Activated naive CD4-positive, alpha-beta T cell treated with anti-CD3 and anti-CD28 coated beads, Interleukin-2, amount 10 ng/mL, durations not matched to agents 7 days and 5 days (primary cell): ENCODE data around the gene DSG1.

Experiments used
- CTCF ChIA-PET: fragments of 350-600 bp; sonication (Branson Sonifier 250); formaldehyde crosslinking; loops from one replicate; lab custom pipeline; 2021; ENCODE audit warnings: antibody characterized with exemption; lab: Charles Lee
- DNase-seq: peaks from one replicate; pipeline ENCODE4 v3.0.0-alpha.2; 2020
- H3K27ac Mint-ChIP-seq: one replicate; pipeline ENCODE4 v1.8.0; 2021; ENCODE audit warnings: mild to moderate bottlenecking, moderate library complexity, mixed read lengths
- H3K27me3 Mint-ChIP-seq: one replicate; pipeline ENCODE4 v1.8.0; 2021; ENCODE audit warnings: mild to moderate bottlenecking, mixed read lengths
- H3K36me3 Mint-ChIP-seq: one replicate; pipeline ENCODE4 v1.8.0; 2021; ENCODE audit warnings: mixed read lengths
- H3K4me1 Mint-ChIP-seq: one replicate; pipeline ENCODE4 v1.8.0; 2021; ENCODE audit warnings: mixed read lengths
- H3K4me3 Mint-ChIP-seq: one replicate; pipeline ENCODE4 v1.8.0; 2021; ENCODE audit warnings: mild to moderate bottlenecking, moderate library complexity, mixed read lengths
- H3K9me3 Mint-ChIP-seq: one replicate; pipeline ENCODE4 v1.8.0; 2021; ENCODE audit warnings: mixed read lengths

Gene DSG1

GRCh38 chr18:31380912-31381311, 63.0 kb downstream of the DSG1 start:
- DNase-seq = no peak
- Mint-ChIP-seq H3K36me3 (no peaks in the 10 kb centered on the region), H3K4me3 (no peak overlapping the region), H3K27ac (no peak overlapping the region), H3K4me1 (no peaks in the 10 kb centered on the region), H3K9me3 (peaks cover 2% of the 10 kb centered on the region), H3K27me3 (no peaks in the 10 kb centered on the region)
- CTCF ChIA-PET = no interaction called here

- Mint-ChIP-seq H3K4me1 (no peaks in the 10 kb centered on the region), H3K4me3 (no peak overlapping the region), H3K27ac (no peak overlapping the region), H3K9me3 (peaks cover 2% of the 10 kb centered on the region), H3K27me3 (no peaks in the 10 kb centered on the region), H3K36me3 (no peaks in the 10 kb centered on the region)
- CTCF ChIA-PET = no interaction called here
- no peak for DNase-seq
Observed at GRCh38 chr18:31382107-31382506, 64.1 kb downstream of the DSG1 start.

- Mint-ChIP-seq H3K36me3 (no peaks in the 10 kb centered on the region), H3K9me3 (peaks cover 2% of the 10 kb centered on the region), H3K4me1 (no peaks in the 10 kb centered on the region), H3K27ac (no peak overlapping the region), H3K27me3 (no peaks in the 10 kb centered on the region), H3K4me3 (no peak overlapping the region)
- no peak for DNase-seq
- CTCF ChIA-PET = no interaction called here
Observed at GRCh38 chr18:31386741-31387140, 68.8 kb downstream of the DSG1 start.

- DNase-seq = no peak
- no peak overlapping the region for H3K27ac Mint-ChIP-seq
- no peaks in the 10 kb centered on the region for H3K27me3 Mint-ChIP-seq
- no peaks in the 10 kb centered on the region for H3K9me3 Mint-ChIP-seq
- H3K4me1 Mint-ChIP-seq = no peaks in the 10 kb centered on the region
- no peaks in the 10 kb centered on the region for H3K36me3 Mint-ChIP-seq
- H3K4me3 Mint-ChIP-seq = no peak overlapping the region
- CTCF ChIA-PET = no interaction called here
Observed at GRCh38 chr18:31393286-31393685, 75.3 kb downstream of the DSG1 start.

- no peaks in the 10 kb centered on the region for H3K4me1 Mint-ChIP-seq
- H3K27ac Mint-ChIP-seq = no peak overlapping the region
- CTCF ChIA-PET = no interaction called here
- H3K27me3 Mint-ChIP-seq = no peaks in the 10 kb centered on the region
- H3K9me3 Mint-ChIP-seq = no peaks in the 10 kb centered on the region
- no peak overlapping the region for H3K4me3 Mint-ChIP-seq
- H3K36me3 Mint-ChIP-seq = no peaks in the 10 kb centered on the region
- no peak for DNase-seq
Observed at GRCh38 chr18:31396796-31397612, 79.0 kb downstream of the DSG1 start.

GRCh38 chr18:31398191-31398590, 80.2 kb downstream of the DSG1 start:
- H3K9me3 Mint-ChIP-seq = no peaks in the 10 kb centered on the region
- H3K27me3 Mint-ChIP-seq = no peaks in the 10 kb centered on the region
- H3K4me3 Mint-ChIP-seq = no peak overlapping the region
- no peak overlapping the region for H3K27ac Mint-ChIP-seq
- DNase-seq = no peak
- H3K4me1 Mint-ChIP-seq = no peaks in the 10 kb centered on the region
- CTCF ChIA-PET = no interaction called here
- no peaks in the 10 kb centered on the region for H3K36me3 Mint-ChIP-seq

GRCh38 chr18:31399306-31400032, 81.5 kb downstream of the DSG1 start:
- Mint-ChIP-seq H3K36me3 (no peaks in the 10 kb centered on the region), H3K4me3 (no peak overlapping the region), H3K27me3 (no peaks in the 10 kb centered on the region), H3K9me3 (no peaks in the 10 kb centered on the region), H3K27ac (no peak overlapping the region), H3K4me1 (no peaks in the 10 kb centered on the region)
- CTCF ChIA-PET = no interaction called here
- DNase-seq = no peak

- Mint-ChIP-seq H3K27ac (no peak overlapping the region), H3K9me3 (no peaks in the 10 kb centered on the region), H3K4me1 (no peaks in the 10 kb centered on the region), H3K4me3 (no peak overlapping the region), H3K36me3 (no peaks in the 10 kb centered on the region), H3K27me3 (no peaks in the 10 kb centered on the region)
- CTCF ChIA-PET = interaction anchor here (1.9 kb wide), 1 partner anchor 23 kb away, joined by 5 read pairs; no protein-coding TSS in a partner anchor
- no peak for DNase-seq
Observed at GRCh38 chr18:31401156-31402025, 83.4 kb downstream of the DSG1 start.

- Mint-ChIP-seq H3K4me3 (no peak overlapping the region), H3K36me3 (no peaks in the 10 kb centered on the region), H3K4me1 (no peaks in the 10 kb centered on the region), H3K27me3 (no peaks in the 10 kb centered on the region), H3K9me3 (no peaks in the 10 kb centered on the region), H3K27ac (no peak overlapping the region)
- CTCF ChIA-PET = interaction anchor here (1.9 kb wide), 1 partner anchor 22 kb away, joined by 5 read pairs; no protein-coding TSS in a partner anchor
- DNase-seq = no peak
Observed at GRCh38 chr18:31402026-31402373, 84.0 kb downstream of the DSG1 start.

GRCh38 chr18:31403409-31403808, 85.4 kb downstream of the DSG1 start:
- no peaks in the 10 kb centered on the region for H3K27me3 Mint-ChIP-seq
- no peak for DNase-seq
- H3K36me3 Mint-ChIP-seq = no peaks in the 10 kb centered on the region
- H3K27ac Mint-ChIP-seq = no peak overlapping the region
- no peaks in the 10 kb centered on the region for H3K9me3 Mint-ChIP-seq
- H3K4me1 Mint-ChIP-seq = no peaks in the 10 kb centered on the region
- CTCF ChIA-PET = interaction anchor here (1.9 kb wide), 1 partner anchor 21 kb away, joined by 5 read pairs; no protein-coding TSS in a partner anchor
- no peak overlapping the region for H3K4me3 Mint-ChIP-seq
